H1 (cell line): ENCODE results near the gene RNF208.

Experiments used
- CHD1 ChIP-seq: IDR thresholded peaks from 2 replicates; pipeline ENCODE4 v1.6.1; 2012; ENCODE audit warnings: low read depth, low read length, improper control_type of control experiment
- CTCF ChIP-seq, 3 experiments: IDR thresholded peaks; 1 replicate in 2 of 3; 2 replicates in 1 of 3; pipeline versions ENCODE4 v1.5.1 to v1.6.1; 2011; ENCODE audit warnings: low read length in 3 of 3, mild to moderate bottlenecking in 3 of 3, inconsistent platforms in 2 of 3, low read depth in 1 of 3, moderate library complexity in 1 of 3; ENCODE audit not compliant: insufficient read depth in 1 of 3; ENCODE audit errors: control extremely low read depth in 1 of 3
- JUND ChIP-seq: IDR thresholded peaks from 2 replicates; pipeline ENCODE4 v1.6.1; 2011; ENCODE audit warnings: mild to moderate bottlenecking, improper control_type of control experiment, low read length
- SP1 ChIP-seq: IDR thresholded peaks from 2 replicates; pipeline ENCODE4 v1.6.1; 2011; ENCODE audit warnings: low read depth, low read length
- TF ChIP-seq, protein P1 (sequence below): IDR thresholded peaks from 2 replicates; pipeline ENCODE4 v1.6.1; 2011; ENCODE audit warnings: low read length, improper control_type of control experiment

DNA sequence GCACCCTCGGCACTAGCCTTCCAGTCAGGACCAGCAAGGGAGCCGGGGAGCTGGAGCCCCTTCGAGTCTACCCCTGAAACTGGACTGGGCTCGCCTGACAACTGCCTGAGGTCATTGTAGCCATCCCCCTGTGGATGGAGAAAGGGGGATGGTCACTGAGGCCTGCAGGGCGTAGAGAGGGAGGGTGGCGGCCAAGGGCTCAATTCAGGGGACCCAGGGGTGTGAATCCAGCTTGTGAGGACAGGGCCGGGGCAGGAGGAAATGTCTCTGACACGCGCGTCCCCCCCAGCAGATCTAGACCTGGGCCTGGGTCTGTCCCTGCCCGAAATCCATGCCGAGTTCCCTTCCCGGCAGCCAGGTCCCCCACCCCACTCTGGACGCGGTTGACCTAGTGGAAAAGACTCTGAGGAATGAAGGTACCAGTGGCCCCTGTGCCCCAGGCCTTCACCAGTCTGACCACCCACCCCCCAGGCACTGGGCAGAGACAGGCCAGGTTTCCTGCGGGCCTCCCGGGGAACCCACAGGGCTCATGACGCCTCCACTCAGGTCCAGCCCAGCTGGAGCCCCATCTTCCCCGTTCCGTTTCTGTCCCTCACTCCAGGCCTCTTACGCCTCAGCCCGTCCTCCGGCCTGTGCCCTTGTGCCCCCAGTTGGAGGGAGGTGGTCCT is 9.5 kb upstream of the RNF208 start:
- TF ChIP-seq CTCF (IDR thresholded peaks at IDR 0.05; ENCODE audit: control extremely low read depth in 1 of 3, insufficient read depth in 1 of 3, low read depth in 1 of 3, low read length in 3 of 3) (no peak), SP1 (no peak), JUND (no peak), CHD1 (no peak)
- TF ChIP-seq, protein P1, sequence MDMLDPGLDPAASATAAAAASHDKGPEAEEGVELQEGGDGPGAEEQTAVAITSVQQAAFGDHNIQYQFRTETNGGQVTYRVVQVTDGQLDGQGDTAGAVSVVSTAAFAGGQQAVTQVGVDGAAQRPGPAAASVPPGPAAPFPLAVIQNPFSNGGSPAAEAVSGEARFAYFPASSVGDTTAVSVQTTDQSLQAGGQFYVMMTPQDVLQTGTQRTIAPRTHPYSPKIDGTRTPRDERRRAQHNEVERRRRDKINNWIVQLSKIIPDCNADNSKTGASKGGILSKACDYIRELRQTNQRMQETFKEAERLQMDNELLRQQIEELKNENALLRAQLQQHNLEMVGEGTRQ = no peak
